PC-3 (cell line): Measurements from ENCODE around the gene TWF2. TPM values are rescaled to one million over a fixed set of nuclear protein-coding genes. Genes with fewer than 3 reads are reported as not detected.
"Not testable (repeated sequence)": the region's sequence is repeated elsewhere in the genome, so short reads cannot be mapped to it uniquely, and the experiment has no call there.

ENCODE experiments used
- ATAC-seq: fragments of 200-7000 bp; cut with Tn5 transposase; 2 replicates; pipeline ENCODE4 v1.9.1; 2020; ENCODE audit warnings: mild to moderate bottlenecking, moderate library complexity
- BruUV-seq: library from RNA; stranded (reverse); fragments of 400-500 nt; replicated peaks from 2 replicates; lab custom pipeline; 2021; lab: Mats Ljungman, UMichigan
- CTCF ChIA-PET: fragments of 300-600 bp; sonication (Branson Sonifier 250); formaldehyde crosslinking; loops from one replicate; lab custom pipeline; 2022; ENCODE audit warnings: antibody characterized with exemption; lab: Charles Lee
- POLR2A ChIA-PET: fragments of 300-600 bp; sonication (Branson Sonifier 250); formaldehyde crosslinking; loops from one replicate; lab custom pipeline; 2022; ENCODE audit warnings: antibody characterized with exemption; ENCODE audit not compliant: unreplicated experiment; lab: Charles Lee
- DNase-seq: peaks from one replicate; pipeline ENCODE4 v3.0.0-alpha.2; 2015
- H2AFZ ChIP-seq: fragments of 300-600 bp; sonication (generic); 2 replicates; pipeline ENCODE4 v1.6.0; 2016; ENCODE audit warnings: antibody characterized with exemption, low read length
- H3F3A ChIP-seq: fragments of 300-600 bp; sonication (generic); one replicate; pipeline ENCODE4 v1.6.0; 2017; ENCODE audit warnings: antibody characterized with exemption, low read length, control low read depth, mild to moderate bottlenecking; ENCODE audit not compliant: unreplicated experiment
- H3K27ac ChIP-seq: fragments of 300-600 bp; sonication (generic); 2 replicates; pipeline ENCODE4 v1.5.1; 2016; ENCODE audit warnings: mild to moderate bottlenecking, low read length
- H3K27me3 ChIP-seq: fragments of 300-600 bp; sonication (generic); 2 replicates; pipeline ENCODE4 v1.6.1; 2016; ENCODE audit warnings: low read length, mixed read lengths
- H3K36me3 ChIP-seq: fragments of 300-600 bp; sonication (generic); 2 replicates; pipeline ENCODE4 v1.6.1; 2016; ENCODE audit warnings: low read depth, mixed run types, low read length, mixed read lengths
- H3K4me1 ChIP-seq: fragments of 300-600 bp; sonication (generic); 2 replicates; pipeline ENCODE4 v1.5.1; 2016; ENCODE audit warnings: low read length; ENCODE audit not compliant: insufficient read depth
- H3K4me2 ChIP-seq: fragments of 300-600 bp; sonication (generic); 2 replicates; pipeline ENCODE4 v1.6.0; 2016; ENCODE audit warnings: low read length
- H3K4me3 ChIP-seq: fragments of 300-600 bp; sonication (generic); 2 replicates; pipeline ENCODE4 v1.5.1; 2016; ENCODE audit warnings: mild to moderate bottlenecking, low read length, mixed read lengths
- H3K79me2 ChIP-seq: fragments of 300-600 bp; sonication (generic); 2 replicates; pipeline ENCODE4 v1.6.1; 2017; ENCODE audit warnings: low read length, mixed read lengths
- H3K9ac ChIP-seq: fragments of 300-600 bp; sonication (generic); 2 replicates; pipeline ENCODE4 v1.6.0; 2016; ENCODE audit warnings: mild to moderate bottlenecking, low read length
- H3K9me2 ChIP-seq: fragments of 300-600 bp; sonication (generic); replicated peaks from 2 replicates; pipeline ENCODE4 v1.6.1; 2016; ENCODE audit warnings: mixed run types, low read length, mixed read lengths
- H3K9me3 ChIP-seq: fragments of 300-600 bp; sonication (generic); 2 replicates; pipeline ENCODE4 v1.6.1; 2016; ENCODE audit warnings: low read length, mixed read lengths
- H4K20me1 ChIP-seq: fragments of 300-600 bp; sonication (generic); 2 replicates; pipeline ENCODE4 v1.6.1; 2016; ENCODE audit warnings: low read length, mixed read lengths
- EZH2 ChIP-seq: fragments of 300-600 bp; sonication (generic); IDR thresholded peaks from one replicate; pipeline ENCODE4 v1.6.1; 2017; ENCODE audit warnings: antibody characterized with exemption, mild to moderate bottlenecking, low read length; ENCODE audit not compliant: unreplicated experiment
- EZH2phosphoT487 ChIP-seq: fragments of 300-600 bp; sonication (generic); IDR thresholded peaks from 2 replicates; pipeline ENCODE4 v1.6.1; 2018; ENCODE audit warnings: mild to moderate bottlenecking, antibody characterized with exemption, low read length, borderline replicate concordance
- intact Hi-C: fragments of 100-400 bp; cut with micrococcal nuclease; formaldehyde crosslinking; loops from 2 replicates; pipeline ENCODE4 v1.9.0; 2023
- total RNA-seq: library from RNA; depleted of rRNA; stranded (reverse); fragments of >200 nt; gene quantifications from 2 replicates; pipeline ENCODE4 v1.2.3, GENCODE V29; 2014
- TF ChIP-seq, protein P1 (sequence below): fragments of 300-600 bp; sonication (generic); conservative IDR thresholded peaks from 2 replicates; pipeline ENCODE4 v1.5.1; 2017; ENCODE audit warnings: antibody characterized with exemption, low read depth, mild to moderate bottlenecking, low read length

TWF2 gene
- total RNA-seq, 1 experiment from 2014 or later, result 147 TPM

DNA sequence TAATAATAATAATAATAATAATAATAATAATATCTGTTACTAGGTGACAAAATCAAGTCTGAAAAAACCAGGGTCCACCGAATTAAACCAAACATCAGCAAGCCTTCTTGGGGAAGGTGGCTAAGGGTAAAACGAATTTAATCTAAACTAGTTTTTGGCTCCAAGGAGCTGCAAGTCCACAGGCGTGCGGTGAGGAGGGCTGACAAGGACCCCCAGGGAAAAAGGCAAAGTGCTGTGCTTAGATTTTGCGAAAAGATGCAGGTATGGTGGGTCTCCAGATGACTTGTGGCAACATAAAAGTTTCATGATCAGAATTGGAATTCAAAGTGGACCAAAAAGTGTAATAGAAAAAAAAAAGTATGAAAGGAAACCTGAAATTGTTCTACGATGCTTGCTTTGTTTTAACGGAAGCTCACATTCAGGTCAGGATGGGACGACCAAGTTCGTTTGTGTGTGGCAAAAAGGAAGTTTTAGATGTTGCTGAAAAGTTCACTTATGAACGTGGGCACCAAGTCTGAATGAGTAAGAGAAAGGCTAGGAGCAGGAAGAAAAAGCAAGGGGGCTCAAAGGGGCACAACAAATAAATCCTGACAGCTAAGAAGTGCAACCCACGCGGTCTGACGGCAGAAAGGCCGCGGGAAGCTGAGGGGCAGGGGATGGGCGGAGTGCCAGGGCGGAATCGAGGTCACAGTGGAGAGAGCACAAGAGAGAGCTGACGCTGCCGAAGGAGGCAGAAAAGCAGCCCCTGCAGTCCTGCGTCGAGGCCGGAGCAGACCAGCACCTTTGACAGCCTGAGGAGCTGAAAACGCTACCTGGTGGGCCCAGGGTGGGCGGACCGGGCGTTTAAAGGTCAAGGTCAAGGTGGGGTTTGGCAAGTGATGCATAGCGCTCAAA lies 38.4 kb upstream of the TWF2 start:
- ATAC-seq (peak; percentile 16; the same call in 1 of the 2 replicates), DNase-seq (peak; percentile 65)
- intact Hi-C loops, result loop anchor here (2.0 to 5.0 kb wide), 3 partner anchors 40 to 220 kb away; partner anchors contain the start of genes DUSP7 and TWF2
- ChIA-PET POLR2A (interaction anchor here (0.6 to 1.4 kb wide), 5 partner anchors 29 to 427 kb away, joined by 3 to 20 read pairs (median 11); partner anchors contain the start of gene PPM1M), CTCF (interaction anchor here (0.6 to 1.1 kb wide), 2 partner anchors 62 to 599 kb away, joined by 3 read pairs; no protein-coding TSS in a partner anchor)
- Histone ChIP-seq H3F3A (no peaks in the 10 kb centered on the region), H3K9ac (peak overlapping the region; percentile 99), H3K27ac (peak overlapping the region; percentile 86), H3K4me3 (peak overlapping the region; percentile 76), H3K4me1 (peaks cover 29% of the 10 kb centered on the region), H3K9me2 (no peaks in the 10 kb centered on the region), H3K9me3 (no peaks in the 10 kb centered on the region), H3K27me3 (no peaks in the 10 kb centered on the region), H4K20me1 (peaks cover 48% of the 10 kb centered on the region), H3K36me3 (peaks cover 22% of the 10 kb centered on the region), H3K79me2 (peaks cover 64% of the 10 kb centered on the region), H2AFZ (no peak overlapping the region), H3K4me2 (peak overlapping the region; percentile 89)
- BruUV-seq, result TSS peak; percentile 34
- TF ChIP-seq EZH2phosphoT487, result no peak

DNA sequence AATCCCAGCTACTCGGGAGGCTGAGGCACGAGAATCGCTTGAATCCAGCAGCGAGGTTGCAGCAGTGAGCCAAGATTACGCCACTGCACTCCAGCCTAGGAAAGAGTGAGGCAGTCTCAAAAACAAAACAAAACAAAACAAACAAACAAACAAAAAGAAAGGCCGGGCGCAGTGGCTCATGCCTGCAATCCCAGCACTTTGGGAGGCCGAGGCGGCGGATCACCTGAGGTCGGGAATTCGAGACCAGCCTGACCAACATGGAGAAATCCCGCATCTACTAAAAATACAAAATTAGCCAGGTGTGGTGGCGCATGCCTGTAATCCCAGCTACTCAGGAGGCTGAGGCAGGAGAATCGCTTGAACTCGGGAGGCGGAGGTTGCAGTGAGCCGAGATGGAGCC lies 35.8 kb upstream of the TWF2 start:
- H3K9me3 ChIP-seq, H3K27me3 ChIP-seq, H2AFZ ChIP-seq, DNase-seq, H3K27ac ChIP-seq, H3K4me3 ChIP-seq, CTCF ChIA-PET, BruUV-seq, H3K9me2 ChIP-seq, H3F3A ChIP-seq, H3K9ac ChIP-seq, ATAC-seq, POLR2A ChIA-PET: not testable (repeated sequence)
- Histone ChIP-seq H3K79me2 (peaks cover 89% of the 10 kb centered on the region), H3K36me3 (peaks cover 40% of the 10 kb centered on the region), H3K4me1 (peaks cover 25% of the 10 kb centered on the region), H4K20me1 (peaks cover 72% of the 10 kb centered on the region), H3K4me2 (peak overlapping the region; percentile 17; the same call in 1 of the 2 replicates)
- intact Hi-C loops, result loop anchor here (5.0 kb wide), 2 partner anchors 37 to 217 kb away; partner anchors contain the start of genes DUSP7 and TWF2

DNA sequence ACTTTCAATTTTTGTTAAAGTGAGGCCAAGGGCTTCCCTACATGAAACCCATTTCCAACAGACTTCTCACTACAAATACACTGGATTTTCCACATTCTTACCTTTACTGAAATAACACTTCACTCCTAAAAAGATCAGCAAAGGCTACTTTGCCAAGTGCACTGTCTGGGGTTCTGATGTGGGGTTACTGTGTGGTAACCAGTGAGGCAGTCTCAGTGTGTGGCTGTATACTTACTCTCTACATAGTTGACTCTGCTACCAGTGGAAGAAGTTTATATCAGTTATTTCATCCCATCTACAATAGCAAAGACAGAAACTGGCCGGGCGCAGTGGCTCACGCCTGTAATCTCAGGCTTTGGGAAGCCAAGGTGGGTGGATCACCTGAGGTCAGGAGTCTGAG lies 33.9 kb upstream of the TWF2 start:
- Histone ChIP-seq H4K20me1 (peaks cover 81% of the 10 kb centered on the region), H3K4me2 (no peak overlapping the region), H3K36me3 (peaks cover 54% of the 10 kb centered on the region), H3K27ac (no peak overlapping the region), H3K4me1 (peaks cover 23% of the 10 kb centered on the region), H3K9ac (no peak overlapping the region), H3K4me3 (no peak overlapping the region), H3F3A (peaks cover 7% of the 10 kb centered on the region), H3K27me3 (no peaks in the 10 kb centered on the region), H3K9me3 (no peaks in the 10 kb centered on the region), H3K79me2 (peaks cover 100% of the 10 kb centered on the region), H3K9me2 (no peaks in the 10 kb centered on the region), H2AFZ (no peak overlapping the region)
- CTCF ChIA-PET, result no interaction called here
- BruUV-seq, result no TSS peak
- no peak for DNase-seq
- POLR2A ChIA-PET, result no interaction called here
- ATAC-seq, result no peak
- TF ChIP-seq EZH2, result no peak
- TF ChIP-seq, protein P1, sequence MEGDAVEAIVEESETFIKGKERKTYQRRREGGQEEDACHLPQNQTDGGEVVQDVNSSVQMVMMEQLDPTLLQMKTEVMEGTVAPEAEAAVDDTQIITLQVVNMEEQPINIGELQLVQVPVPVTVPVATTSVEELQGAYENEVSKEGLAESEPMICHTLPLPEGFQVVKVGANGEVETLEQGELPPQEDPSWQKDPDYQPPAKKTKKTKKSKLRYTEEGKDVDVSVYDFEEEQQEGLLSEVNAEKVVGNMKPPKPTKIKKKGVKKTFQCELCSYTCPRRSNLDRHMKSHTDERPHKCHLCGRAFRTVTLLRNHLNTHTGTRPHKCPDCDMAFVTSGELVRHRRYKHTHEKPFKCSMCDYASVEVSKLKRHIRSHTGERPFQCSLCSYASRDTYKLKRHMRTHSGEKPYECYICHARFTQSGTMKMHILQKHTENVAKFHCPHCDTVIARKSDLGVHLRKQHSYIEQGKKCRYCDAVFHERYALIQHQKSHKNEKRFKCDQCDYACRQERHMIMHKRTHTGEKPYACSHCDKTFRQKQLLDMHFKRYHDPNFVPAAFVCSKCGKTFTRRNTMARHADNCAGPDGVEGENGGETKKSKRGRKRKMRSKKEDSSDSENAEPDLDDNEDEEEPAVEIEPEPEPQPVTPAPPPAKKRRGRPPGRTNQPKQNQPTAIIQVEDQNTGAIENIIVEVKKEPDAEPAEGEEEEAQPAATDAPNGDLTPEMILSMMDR, result no peak
- no peak for TF ChIP-seq EZH2phosphoT487
- intact Hi-C loops, result no loop called here

DNA sequence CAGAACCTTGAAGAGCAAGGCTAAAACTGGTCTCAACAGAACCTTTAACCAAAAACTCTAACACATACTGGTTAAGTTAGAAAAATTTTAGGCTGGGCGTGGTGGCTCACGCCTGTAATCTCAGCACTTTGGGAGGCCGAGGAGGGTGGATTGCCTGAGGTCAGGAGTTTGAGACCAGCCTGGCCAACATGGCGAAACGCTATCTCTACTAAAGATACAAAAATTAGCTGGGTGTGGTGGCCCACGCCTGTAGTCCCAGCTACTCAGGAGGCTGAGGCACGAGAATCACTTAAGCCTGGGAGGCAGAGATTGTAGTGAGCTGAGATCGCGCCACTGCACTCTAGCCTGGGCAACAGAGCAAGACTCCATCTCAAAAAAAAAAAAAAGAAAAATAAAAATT lies 33.2 kb upstream of the TWF2 start:
- peaks cover 84% of the 10 kb centered on the region for H4K20me1 ChIP-seq
- H3K27me3 ChIP-seq, H2AFZ ChIP-seq, ATAC-seq, BruUV-seq, CTCF ChIA-PET, H3K27ac ChIP-seq, H3K4me3 ChIP-seq, H3K9me2 ChIP-seq, DNase-seq, H3K9ac ChIP-seq, H3F3A ChIP-seq, POLR2A ChIA-PET, H3K4me2 ChIP-seq, intact Hi-C loops, H3K9me3 ChIP-seq: not testable (repeated sequence)
- H3K4me1 ChIP-seq, result peaks cover 26% of the 10 kb centered on the region
- H3K79me2 ChIP-seq, result peaks cover 100% of the 10 kb centered on the region
- peaks cover 61% of the 10 kb centered on the region for H3K36me3 ChIP-seq
